Left ventricle myocardium superior (tissue), 1 donor: Measurements from ENCODE around the gene ATRIP. TPM values are rescaled to one million over a fixed set of nuclear protein-coding genes. Genes with fewer than 3 reads are reported as not detected.
"Not testable (repeated sequence)": the region's sequence is repeated elsewhere in the genome, so short reads cannot be mapped to it uniquely, and the experiment has no call there.

Experiments used
- ATAC-seq: fragments of 200-7000 bp; cut with Tn5 transposase; one replicate; pipeline ENCODE4 v1.9.1; 2020; ENCODE audit warnings: mild to moderate bottlenecking, moderate library complexity
- DNase-seq: peaks from one replicate; pipeline ENCODE4 v3.0.0-alpha.2; 2020
- intact Hi-C: fragments of 100-400 bp; cut with micrococcal nuclease; formaldehyde crosslinking; loops from one replicate; pipeline ENCODE4 v1.11.0; 2022
- long read RNA-seq: library from polyadenylated mRNA; unstranded; transcript quantifications from one replicate; pipeline ENCODE4 v2.0.0, GENCODE V29; 2021
- total RNA-seq: library from RNA; stranded (reverse); fragmentation: NEBNext Ultra II Directional; extraction: Animal tissue kit (Norgen Biotek cat#: 25700); gene quantifications from one replicate; pipeline ENCODE4 v1.2.1, GENCODE V29; 2021
- donor health status: DM: no; HTN: yes; CAD: no; lungs with severe emphysema.

ATRIP gene
- total RNA-seq = 4.9 TPM
- long read RNA-seq, full-length matches to known transcripts = 5 of 7 reads
- long read RNA-seq, partial matches to known transcripts = 1 of 7 reads
- long read RNA-seq, other reads (novel, unspliced or antisense) = 1 of 7 reads

GRCh38 chr3:48446425-48447193, at the start of gene ATRIP:
Gene ATRIP, plus strand, starts transcription at chr3:48446737. Its CDS starts 109 bp downstream, at chr3:48446846.
- DNase-seq (peak; percentile 94), ATAC-seq (peak; percentile 99)
- intact Hi-C loops = no loop called here

- ATAC-seq = no peak
- DNase-seq = no peak
- intact Hi-C loops = loop anchor here (5.0 kb wide), 1 partner anchor 39 kb away; no protein-coding TSS in a partner anchor
Observed at GRCh38 chr3:48397767-48398681, 48.5 kb upstream of the ATRIP start.

- no peak for DNase-seq
- intact Hi-C loops = loop anchor here (5.0 kb wide), 1 partner anchor 38 kb away; no protein-coding TSS in a partner anchor
- ATAC-seq = no peak
Observed at GRCh38 chr3:48398701-48399386, 47.7 kb upstream of the ATRIP start.

GRCh38 chr3:48399387-48400172, 47.0 kb upstream of the ATRIP start:
- DNase-seq = no peak
- intact Hi-C loops = loop anchor here (5.0 kb wide), 1 partner anchor 38 kb away; no protein-coding TSS in a partner anchor
- no peak for ATAC-seq

GRCh38 chr3:48400824-48401433, 45.6 kb upstream of the ATRIP start:
- peak; percentile 74 for ATAC-seq

GRCh38 chr3:48401434-48401901, 45.1 kb upstream of the ATRIP start:
- DNase-seq, intact Hi-C loops, ATAC-seq: not testable (repeated sequence)

More at GRCh38 chr3:48400824-48401433, 45.6 kb upstream of the ATRIP start:
- no peak for DNase-seq
- intact Hi-C loops = no loop called here

- ATAC-seq = peak; percentile 60
- intact Hi-C loops = no loop called here
- DNase-seq = peak; percentile 65
Observed at GRCh38 chr3:48402281-48402732, 44.2 kb upstream of the ATRIP start.

- no peak for DNase-seq
- ATAC-seq = no peak
- intact Hi-C loops = no loop called here
Observed at GRCh38 chr3:48402907-48403306, 43.6 kb upstream of the ATRIP start.

GRCh38 chr3:48403533-48404439, 42.8 kb upstream of the ATRIP start:
- intact Hi-C loops = no loop called here
- DNase-seq (no peak), ATAC-seq (no peak)

GRCh38 chr3:48404440-48405342, 41.8 kb upstream of the ATRIP start:
- no peak for ATAC-seq
- intact Hi-C loops = no loop called here
- no peak for DNase-seq

GRCh38 chr3:48405343-48405881, 41.1 kb upstream of the ATRIP start:
- DNase-seq (no peak), ATAC-seq (no peak)
- intact Hi-C loops = no loop called here

- DNase-seq (no peak), ATAC-seq (no peak)
- intact Hi-C loops = no loop called here
Observed at GRCh38 chr3:48405971-48406370, 40.6 kb upstream of the ATRIP start.

GRCh38 chr3:48406443-48407431, 39.8 kb upstream of the ATRIP start:
- intact Hi-C loops = no loop called here
- DNase-seq = peak; percentile 8
- ATAC-seq = no peak

- intact Hi-C loops = no loop called here
- DNase-seq (peak; percentile 4), ATAC-seq (no peak)
Observed at GRCh38 chr3:48407542-48408099, 38.9 kb upstream of the ATRIP start.
